Gastroesophageal sphincter (tissue), 3 donors: ENCODE results near the gene B4GALT3.

Experiments
- CTCF ChIP-seq, 4 experiments: fragments of 200-600 bp in 2 of 4; fragments of 450-650 bp in 2 of 4; sonication (generic) in 1 of 4; IDR thresholded peaks; one replicate each; pipeline ENCODE4 v1.5.1; 2017 to 2019; ENCODE audit warnings: antibody characterized with exemption in 4 of 4, mild to moderate bottlenecking in 2 of 4, moderate library complexity in 2 of 4
- EP300 ChIP-seq: sonication (generic); formaldehyde crosslinking; IDR thresholded peaks from one replicate; pipeline ENCODE4 v1.6.1; 2017; ENCODE audit warnings: antibody characterized with exemption, mild to moderate bottlenecking
- POLR2A ChIP-seq, 2 donors: fragments of 450-650 bp; IDR thresholded peaks; one replicate each; pipeline ENCODE4 v1.6.1; 2017; ENCODE audit warnings: antibody characterized with exemption in 2 of 2, mild to moderate bottlenecking in 2 of 2, moderate library complexity in 1 of 2
- POLR2AphosphoS5 ChIP-seq: sonication (generic); formaldehyde crosslinking; IDR thresholded peaks from one replicate; pipeline ENCODE4 v1.6.1; 2017; ENCODE audit warnings: antibody characterized with exemption

DNA sequence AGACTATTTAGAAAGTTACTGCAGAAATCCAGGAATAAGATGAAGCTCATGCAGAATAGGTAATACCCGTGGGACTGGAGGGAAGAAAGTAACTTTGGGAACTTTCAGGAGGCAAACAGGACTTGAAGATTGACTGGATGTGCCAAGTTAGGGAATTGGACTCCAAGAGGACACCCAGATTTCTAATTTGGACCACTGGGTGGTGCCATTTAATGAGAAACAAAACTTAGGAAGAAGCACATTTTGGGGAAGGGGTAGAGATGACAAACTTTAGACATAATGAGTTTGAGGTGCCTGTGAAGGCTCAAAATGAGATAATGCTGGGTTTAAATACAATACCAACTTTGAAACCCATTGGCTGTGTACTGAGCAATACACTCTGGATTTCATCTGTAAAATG lies 3.3 kb upstream of the B4GALT3 start:
- TF ChIP-seq POLR2AphosphoS5 (no peak), CTCF (IDR thresholded peaks at IDR 0.05) (peak in 1 of 4 experiments; percentile 15), POLR2A (IDR thresholded peaks at IDR 0.05) (no peak), EP300 (no peak)
